ENCODE results near the gene MEF2D. TPM values are rescaled to one million over a fixed set of nuclear protein-coding genes. Genes with fewer than 3 reads are reported as not detected.

Gene MEF2D
- total and polyA plus RNA-seq, 7 experiments from 2014 or later = 4.5 to 190 (median 61.6) TPM

DNA sequence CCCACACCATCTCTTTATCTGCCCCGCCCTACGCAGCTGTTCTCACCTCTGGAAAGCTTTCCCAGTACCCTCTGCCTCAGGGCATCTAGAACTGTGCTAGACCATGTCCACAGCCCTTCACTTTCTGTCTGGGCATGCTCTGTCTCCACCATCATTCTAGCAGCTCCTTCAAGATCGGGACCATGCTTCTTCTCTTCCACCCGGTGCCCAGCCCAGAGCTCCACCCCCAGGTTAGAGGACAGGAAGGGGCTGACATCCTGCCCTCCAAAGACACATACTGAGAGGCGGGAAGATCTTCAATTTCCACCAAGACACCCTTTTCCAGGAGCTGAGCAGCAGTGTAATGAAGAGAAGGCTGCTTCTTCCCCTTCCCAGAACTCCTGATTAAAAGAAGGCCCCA, 27.7 kb upstream of the MEF2D start:
- Mint-ChIP-seq H3K27me3 (no peaks in the 10 kb centered on the region), H3K4me1 (peaks cover 34 to 43% (median 37%) of the 10 kb centered on the region in 7 donors), H3K4me3 (peak overlapping the region in 5 of 10 donors; percentile 6 to 32 (median 20)), H3K27ac (peak overlapping the region in 4 of 9 donors; percentile 4 to 14 (median 9)), H3K9me3 (no peaks in the 10 kb centered on the region), H3K36me3 (peaks cover 0 to 12% (median 0%) of the 10 kb centered on the region in 5 donors)
- CTCF ChIA-PET = interaction anchor here (0.8 to 1.1 kb wide), 3 partner anchors 11 to 97 kb away, joined by 3 to 4 read pairs (median 3); no protein-coding TSS in a partner anchor
- POLR2A ChIA-PET = interaction anchor here (0.6 to 3.1 kb wide), 2 partner anchors 14 to 27 kb away, joined by 3 to 12 read pairs; partner anchors contain the start of gene MEF2D
- no peaks in the 10 kb centered on the region for H3K9me3 ChIP-seq (ENCODE audit: control insufficient read depth in 2 of 3, low read length in 3 of 3)
- no peak overlapping the region for H3K4me3 ChIP-seq (ENCODE audit: low read length)
- ATAC-seq (no peak), DNase-seq (no peak)
- H3K27ac ChIP-seq (ENCODE audit: low read depth, low read length) = no peak overlapping the region
- intact Hi-C loops (cut with micrococcal nuclease) = loop anchor here in 1 of 2 donors (5.0 kb wide), 1 partner anchor 46 kb away; no protein-coding TSS in a partner anchor
- H3K4me1 ChIP-seq (ENCODE audit: control insufficient read depth in 2 of 2, insufficient read depth in 2 of 2, low read length in 2 of 2) = peaks cover 23 to 31% of the 10 kb centered on the region in 2 donors
- no peaks in the 10 kb centered on the region for H3K27me3 ChIP-seq (ENCODE audit: control insufficient read depth in 2 of 2, insufficient read depth in 2 of 2, low read length in 2 of 2)
- H3K36me3 ChIP-seq (ENCODE audit: control insufficient read depth in 2 of 3, insufficient read depth in 3 of 3, low read length in 3 of 3) = no peaks in the 10 kb centered on the region

GRCh38 chr1:156527584-156527983, 27.0 kb upstream of the MEF2D start:
- intact Hi-C loops (cut with micrococcal nuclease) = loop anchor here in 1 of 2 donors (5.0 kb wide), 1 partner anchor 45 kb away; no protein-coding TSS in a partner anchor
- Mint-ChIP-seq H3K9me3 (no peaks in the 10 kb centered on the region), H3K27me3 (no peaks in the 10 kb centered on the region), H3K27ac (no peak overlapping the region), H3K4me1 (peaks cover 34 to 43% (median 37%) of the 10 kb centered on the region in 7 donors), H3K4me3 (no peak overlapping the region), H3K36me3 (peaks cover 0 to 12% (median 0%) of the 10 kb centered on the region in 5 donors)
- no peak for ATAC-seq
- H3K27ac ChIP-seq (ENCODE audit: low read depth, low read length) = no peak overlapping the region
- POLR2A ChIA-PET = interaction anchor here (0.6 to 3.1 kb wide), 2 partner anchors 14 to 26 kb away, joined by 3 to 12 read pairs; partner anchors contain the start of gene MEF2D
- no peak for DNase-seq
- H3K27me3 ChIP-seq (ENCODE audit: control insufficient read depth in 2 of 2, insufficient read depth in 2 of 2, low read length in 2 of 2) = no peaks in the 10 kb centered on the region
- H3K36me3 ChIP-seq (ENCODE audit: control insufficient read depth in 2 of 3, insufficient read depth in 3 of 3, low read length in 3 of 3) = no peaks in the 10 kb centered on the region
- H3K4me3 ChIP-seq (ENCODE audit: low read length) = no peak overlapping the region
- no peaks in the 10 kb centered on the region for H3K9me3 ChIP-seq (ENCODE audit: control insufficient read depth in 2 of 3, low read length in 3 of 3)
- CTCF ChIA-PET = interaction anchor here (0.8 kb wide), 1 partner anchor 20 kb away, joined by 3 read pairs; no protein-coding TSS in a partner anchor
- H3K4me1 ChIP-seq (ENCODE audit: control insufficient read depth in 2 of 2, insufficient read depth in 2 of 2, low read length in 2 of 2) = peaks cover 23 to 31% of the 10 kb centered on the region in 2 donors

DNA sequence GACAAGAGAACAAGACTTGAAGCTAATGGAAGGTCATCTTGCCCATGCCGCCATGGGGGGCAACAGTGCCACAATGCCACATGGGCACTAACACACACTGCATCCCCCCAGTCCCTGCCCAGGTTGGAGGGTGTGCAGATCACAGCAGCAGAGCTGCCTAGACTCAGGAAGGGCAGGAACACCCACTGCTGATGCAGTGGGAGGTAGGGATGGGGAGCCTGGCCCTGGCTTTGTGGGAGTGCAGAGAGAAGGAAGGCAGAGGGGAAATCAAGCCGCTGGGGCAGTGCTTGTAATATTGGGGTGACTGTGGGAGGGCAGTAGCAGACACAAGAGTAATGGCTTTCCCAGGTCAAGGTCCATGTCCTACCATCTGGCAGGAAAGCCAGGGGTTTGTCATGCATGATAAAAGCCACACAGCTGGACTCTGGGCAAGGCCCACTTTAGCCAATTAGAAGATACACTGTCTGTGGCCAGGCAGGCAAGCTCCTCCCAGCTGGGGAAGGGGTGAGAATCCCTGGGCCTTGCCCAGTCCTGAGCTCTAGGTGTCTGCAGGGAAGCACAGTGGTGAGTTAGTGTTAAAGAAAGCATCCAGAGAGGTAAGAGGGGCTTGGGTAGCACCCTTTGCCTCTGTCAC, 25.4 kb upstream of the MEF2D start:
- POLR2A ChIA-PET = interaction anchor here (0.9 to 3.3 kb wide), 4 partner anchors 17 to 65 kb away, joined by 3 to 32 read pairs (median 12); partner anchors contain the start of genes MEF2D and NAXE
- DNase-seq (no peak), ATAC-seq (no peak)
- H3K27ac ChIP-seq (ENCODE audit: low read depth, low read length) = no peak overlapping the region
- H3K9me3 Mint-ChIP-seq = no peaks in the 10 kb centered on the region
- H3K36me3 Mint-ChIP-seq = peaks cover 0 to 12% (median 0%) of the 10 kb centered on the region in 5 donors
- no peaks in the 10 kb centered on the region for H3K27me3 ChIP-seq (ENCODE audit: control insufficient read depth in 2 of 2, insufficient read depth in 2 of 2, low read length in 2 of 2)
- no peaks in the 10 kb centered on the region for H3K36me3 ChIP-seq (ENCODE audit: control insufficient read depth in 2 of 3, insufficient read depth in 3 of 3, low read length in 3 of 3)
- H3K4me1 ChIP-seq (ENCODE audit: control insufficient read depth in 2 of 2, insufficient read depth in 2 of 2, low read length in 2 of 2) = peaks cover 23 to 31% of the 10 kb centered on the region in 2 donors
- CTCF ChIA-PET = interaction anchor here (1.0 to 1.9 kb wide), 4 partner anchors 9 to 64 kb away, joined by 3 to 5 read pairs (median 4); partner anchors contain the start of gene MEF2D
- no peaks in the 10 kb centered on the region for H3K27me3 Mint-ChIP-seq
- intact Hi-C loops (cut with micrococcal nuclease) = loop anchor here in 1 of 2 donors (5.0 kb wide), 1 partner anchor 44 kb away; no protein-coding TSS in a partner anchor
- peak overlapping the region in 2 of 9 donors; percentile 7 to 17 for H3K27ac Mint-ChIP-seq
- H3K4me3 Mint-ChIP-seq = peak overlapping the region in 1 of 10 donors; percentile 16
- H3K4me1 Mint-ChIP-seq = peaks cover 34 to 43% (median 36%) of the 10 kb centered on the region in 7 donors
- no peaks in the 10 kb centered on the region for H3K9me3 ChIP-seq (ENCODE audit: control insufficient read depth in 2 of 3, low read length in 3 of 3)
- no peak overlapping the region for H3K4me3 ChIP-seq (ENCODE audit: low read length)

GRCh38 chr1:156525071-156525501, 24.5 kb upstream of the MEF2D start:
- no peaks in the 10 kb centered on the region for H3K27me3 ChIP-seq (ENCODE audit: control insufficient read depth in 2 of 2, insufficient read depth in 2 of 2, low read length in 2 of 2)
- ATAC-seq (peak; percentile 19), DNase-seq (no peak)
- ChIA-PET CTCF (interaction anchor here (0.7 to 1.9 kb wide), 7 partner anchors 10 to 63 kb away, joined by 3 to 5 read pairs (median 3); partner anchors contain the start of gene MEF2D), POLR2A (interaction anchor here (0.9 to 3.3 kb wide), 7 partner anchors 11 to 66 kb away, joined by 3 to 32 read pairs (median 4); partner anchors contain the start of genes MEF2D and NAXE)
- Mint-ChIP-seq H3K9me3 (no peaks in the 10 kb centered on the region), H3K4me1 (peaks cover 34 to 43% (median 36%) of the 10 kb centered on the region in 7 donors), H3K27me3 (no peaks in the 10 kb centered on the region), H3K36me3 (peaks cover 0 to 12% (median 0%) of the 10 kb centered on the region in 5 donors), H3K27ac (peak overlapping the region in 4 of 9 donors; percentile 4 to 59 (median 30)), H3K4me3 (peak overlapping the region; percentile 31 to 71 (median 59))
- H3K4me1 ChIP-seq (ENCODE audit: control insufficient read depth in 2 of 2, insufficient read depth in 2 of 2, low read length in 2 of 2) = peaks cover 23 to 31% of the 10 kb centered on the region in 2 donors
- H3K4me3 ChIP-seq (ENCODE audit: low read length) = no peak overlapping the region
- no peak overlapping the region for H3K27ac ChIP-seq (ENCODE audit: low read depth, low read length)
- H3K9me3 ChIP-seq (ENCODE audit: control insufficient read depth in 2 of 3, low read length in 3 of 3) = no peaks in the 10 kb centered on the region
- H3K36me3 ChIP-seq (ENCODE audit: control insufficient read depth in 2 of 3, insufficient read depth in 3 of 3, low read length in 3 of 3) = no peaks in the 10 kb centered on the region
- intact Hi-C loops (cut with micrococcal nuclease) = loop anchor here in 1 of 2 donors (5.0 kb wide), 1 partner anchor 43 kb away; no protein-coding TSS in a partner anchor

DNA sequence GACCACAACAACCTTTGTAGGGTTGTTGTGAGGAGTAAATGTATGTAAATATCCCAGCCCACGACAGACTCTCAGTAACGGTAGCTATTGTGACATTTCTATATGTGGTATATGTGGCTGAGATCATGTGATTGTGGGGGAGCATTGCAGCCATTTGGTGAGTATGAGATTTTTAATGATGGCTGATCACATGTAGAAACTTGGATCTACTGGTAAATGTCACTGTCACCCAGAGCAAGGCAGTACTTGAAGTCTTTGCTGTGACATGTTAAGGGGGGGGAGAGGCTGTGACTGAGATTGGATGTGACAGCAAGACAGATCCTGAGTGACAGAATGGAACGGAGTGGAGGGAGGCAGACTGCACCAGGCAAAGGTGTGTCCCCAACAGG, 23.9 kb upstream of the MEF2D start:
- no peaks in the 10 kb centered on the region for H3K36me3 ChIP-seq (ENCODE audit: control insufficient read depth in 2 of 3, insufficient read depth in 3 of 3, low read length in 3 of 3)
- H3K4me1 ChIP-seq (ENCODE audit: control insufficient read depth in 2 of 2, insufficient read depth in 2 of 2, low read length in 2 of 2) = peaks cover 23 to 31% of the 10 kb centered on the region in 2 donors
- Mint-ChIP-seq H3K27me3 (no peaks in the 10 kb centered on the region), H3K27ac (peak overlapping the region; percentile 4 to 86 (median 57)), H3K36me3 (peaks cover 0 to 12% (median 0%) of the 10 kb centered on the region in 5 donors), H3K4me1 (peaks cover 34 to 43% (median 36%) of the 10 kb centered on the region in 7 donors), H3K9me3 (no peaks in the 10 kb centered on the region), H3K4me3 (peak overlapping the region in 9 of 10 donors; percentile 27 to 71 (median 58))
- intact Hi-C loops (cut with micrococcal nuclease) = loop anchor here in 1 of 2 donors (5.0 kb wide), 1 partner anchor 37 kb away; no protein-coding TSS in a partner anchor
- H3K27me3 ChIP-seq (ENCODE audit: control insufficient read depth in 2 of 2, insufficient read depth in 2 of 2, low read length in 2 of 2) = no peaks in the 10 kb centered on the region
- no peak overlapping the region for H3K4me3 ChIP-seq (ENCODE audit: low read length)
- H3K27ac ChIP-seq (ENCODE audit: low read depth, low read length) = no peak overlapping the region
- peak; percentile 71 for ATAC-seq
- DNase-seq = peak in 1 of 9 donors; percentile 14
- CTCF ChIA-PET = interaction anchor here (0.7 to 1.9 kb wide), 5 partner anchors 11 to 44 kb away, joined by 3 to 5 read pairs (median 3); partner anchors contain the start of gene MEF2D
- no peaks in the 10 kb centered on the region for H3K9me3 ChIP-seq (ENCODE audit: control insufficient read depth in 2 of 3, low read length in 3 of 3)
- POLR2A ChIA-PET = interaction anchor here (0.5 to 3.3 kb wide), 8 partner anchors 12 to 1004 kb away, joined by 3 to 32 read pairs (median 4); partner anchors contain the start of gene MEF2D
